Astrocyte (in vitro differentiated cells and primary cell): ENCODE measurements around the gene TOB2. TPM values are rescaled to one million over a fixed set of nuclear protein-coding genes. Genes with fewer than 3 reads are reported as not detected.

Source experiments
- DNase-seq: peaks from one replicate; pipeline ENCODE4 v3.0.0-alpha.2; 2010; ENCODE audit warnings: low read depth
- FAIRE-seq: peaks from 2 replicates; lab custom pipeline; 2011; peaks lifted over from hg19 to GRCh38; lab: Jason Lieb, UNC
- H2AFZ ChIP-seq: 2 replicates; pipeline ENCODE4 v1.6.0; 2012; ENCODE audit warnings: low read depth, low read length, inconsistent platforms
- H3K27ac ChIP-seq: 2 replicates; pipeline ENCODE4 v1.5.1; 2011; ENCODE audit warnings: low read depth, low read length, inconsistent platforms
- H3K27me3 ChIP-seq: 2 replicates; pipeline ENCODE4 v1.6.0; 2011; ENCODE audit warnings: low read length, inconsistent platforms; ENCODE audit not compliant: insufficient read depth
- H3K36me3 ChIP-seq: 2 replicates; pipeline ENCODE4 v1.5.1; 2011; ENCODE audit warnings: low read length, inconsistent platforms; ENCODE audit not compliant: insufficient read depth
- H3K4me1 ChIP-seq: 2 replicates; pipeline ENCODE4 v1.5.1; 2011; ENCODE audit warnings: low read length, inconsistent platforms; ENCODE audit not compliant: insufficient read depth
- H3K4me2 ChIP-seq: 2 replicates; pipeline ENCODE4 v1.6.0; 2012; ENCODE audit warnings: low read length, inconsistent platforms
- H3K4me3 ChIP-seq: 2 replicates; pipeline ENCODE4 v1.5.1; 2011; ENCODE audit warnings: low read depth, mild to moderate bottlenecking, low read length, inconsistent platforms; ENCODE audit not compliant: insufficient read depth
- H3K79me2 ChIP-seq: 2 replicates; pipeline ENCODE4 v1.6.0; 2012; ENCODE audit warnings: mild to moderate bottlenecking, low read length, inconsistent platforms; ENCODE audit not compliant: insufficient read depth
- H3K9ac ChIP-seq: 2 replicates; pipeline ENCODE4 v1.6.0; 2012; ENCODE audit warnings: mild to moderate bottlenecking, low read length, inconsistent platforms
- H3K9me3 ChIP-seq: 2 replicates; pipeline ENCODE4 v1.5.1; 2012; ENCODE audit warnings: low read depth, mild to moderate bottlenecking, low read length, inconsistent platforms; ENCODE audit not compliant: insufficient read depth
- H4K20me1 ChIP-seq: 2 replicates; pipeline ENCODE4 v1.6.0; 2012; ENCODE audit warnings: low read length, inconsistent platforms; ENCODE audit not compliant: insufficient read depth
- H3K27ac Mint-ChIP-seq: one replicate; pipeline ENCODE4 v1.8.0; 2021; ENCODE audit warnings: mild to moderate bottlenecking, mixed read lengths; ENCODE audit not compliant: unreplicated experiment
- H3K27me3 Mint-ChIP-seq: one replicate; pipeline ENCODE4 v1.8.0; 2021; ENCODE audit warnings: low read depth, mixed read lengths; ENCODE audit not compliant: unreplicated experiment
- H3K36me3 Mint-ChIP-seq: one replicate; pipeline ENCODE4 v1.8.0; 2021; ENCODE audit warnings: low read depth, mixed read lengths; ENCODE audit not compliant: unreplicated experiment
- H3K4me1 Mint-ChIP-seq: one replicate; pipeline ENCODE4 v1.8.0; 2021; ENCODE audit warnings: low read depth, mixed read lengths; ENCODE audit not compliant: unreplicated experiment
- H3K4me3 Mint-ChIP-seq: one replicate; pipeline ENCODE4 v1.8.0; 2021; ENCODE audit warnings: mild to moderate bottlenecking, moderate library complexity, mixed read lengths; ENCODE audit not compliant: unreplicated experiment
- H3K9me3 Mint-ChIP-seq: one replicate; pipeline ENCODE4 v1.8.0; 2021; ENCODE audit warnings: mild to moderate bottlenecking, mixed read lengths; ENCODE audit not compliant: unreplicated experiment
- EZH2 ChIP-seq: IDR thresholded peaks from 2 replicates; pipeline ENCODE4 v1.6.1; 2012; ENCODE audit warnings: mild to moderate bottlenecking, low read length, inconsistent platforms; ENCODE audit not compliant: insufficient read depth
- total RNA-seq: library from RNA; stranded (reverse); gene quantifications from 2 replicates; pipeline ENCODE4 v1.2.1, GENCODE V29; 2021
- TF ChIP-seq, protein P1 (sequence below): IDR thresholded peaks from 2 replicates; pipeline ENCODE4 v1.5.1; 2011; ENCODE audit warnings: low read depth, mild to moderate bottlenecking, inconsistent platforms, low read length, moderate library complexity; ENCODE audit not compliant: insufficient read depth

TOB2 gene
- total RNA-seq, 1 donor from 2014 or later: 54.6 TPM

DNA sequence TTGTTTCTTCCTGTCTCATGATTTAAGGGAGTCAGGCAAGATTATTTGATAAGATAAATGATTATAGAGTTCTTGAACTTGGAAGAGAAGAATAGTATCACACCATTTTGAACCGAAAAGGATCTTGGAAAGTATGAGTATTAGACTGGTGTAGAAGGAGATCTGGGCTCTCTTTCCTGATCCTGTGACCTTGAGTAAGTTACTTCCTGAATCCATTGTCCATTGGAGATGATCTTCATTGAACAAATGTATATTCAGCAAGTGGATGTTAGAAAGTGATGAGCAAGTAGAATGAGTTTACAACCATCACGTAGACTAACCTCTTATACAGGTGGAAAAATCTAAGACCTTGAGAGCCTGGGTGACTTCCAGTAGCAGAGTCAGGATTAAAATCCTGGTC is 24.3 kb upstream of the TOB2 start:
- no peaks in the 10 kb centered on the region for H3K27me3 Mint-ChIP-seq

DNA sequence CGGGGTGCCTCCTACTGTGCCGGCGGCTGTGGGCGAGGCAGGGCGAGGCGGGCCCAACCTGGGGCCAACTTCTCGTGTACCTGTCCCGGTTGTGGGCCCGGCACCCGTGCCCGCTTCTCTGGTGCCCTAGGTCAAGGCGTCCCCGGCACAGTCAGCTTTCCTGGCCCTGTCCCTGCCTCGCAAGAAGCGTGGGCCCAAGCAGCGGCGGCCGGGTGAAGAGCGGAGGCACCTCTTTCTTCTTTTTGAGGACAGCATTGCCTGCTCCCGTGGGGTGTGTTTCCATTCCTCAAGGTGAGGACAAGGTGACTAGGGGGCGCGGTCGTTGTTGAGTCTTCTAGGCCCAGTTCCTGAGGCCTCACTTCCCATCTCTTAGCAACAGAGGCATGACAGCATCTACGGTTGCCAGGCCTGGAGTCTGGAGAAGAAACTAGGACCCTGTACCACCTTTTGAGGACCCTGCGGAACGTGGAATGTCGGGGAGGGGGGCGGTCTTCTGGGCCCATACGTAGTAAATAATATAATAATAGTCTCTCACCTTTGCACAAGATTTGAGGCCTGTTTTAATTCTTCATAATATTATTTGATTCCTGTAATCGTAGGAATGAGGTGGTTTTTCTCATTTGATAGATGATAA is 22.7 kb upstream of the TOB2 start:
- Histone ChIP-seq H3K79me2 (peaks cover 88% of the 10 kb centered on the region), H3K4me3 (peak overlapping the region; percentile 95), H4K20me1 (peaks cover 27% of the 10 kb centered on the region), H3K9me3 (no peaks in the 10 kb centered on the region), H3K27ac (peak overlapping the region; percentile 98), H2AFZ (peak overlapping the region; percentile 83), H3K27me3 (no peaks in the 10 kb centered on the region), H3K4me1 (peaks cover 15% of the 10 kb centered on the region), H3K9ac (peak overlapping the region; percentile 95), H3K4me2 (peak overlapping the region; percentile 87), H3K36me3 (peaks cover 24% of the 10 kb centered on the region)
- H3K36me3 Mint-ChIP-seq: peaks cover 4% of the 10 kb centered on the region
- H3K4me1 Mint-ChIP-seq: peaks cover 11% of the 10 kb centered on the region
- FAIRE-seq (no peak), DNase-seq (no peak)
- TF ChIP-seq EZH2: no peak
- TF ChIP-seq, protein P1, sequence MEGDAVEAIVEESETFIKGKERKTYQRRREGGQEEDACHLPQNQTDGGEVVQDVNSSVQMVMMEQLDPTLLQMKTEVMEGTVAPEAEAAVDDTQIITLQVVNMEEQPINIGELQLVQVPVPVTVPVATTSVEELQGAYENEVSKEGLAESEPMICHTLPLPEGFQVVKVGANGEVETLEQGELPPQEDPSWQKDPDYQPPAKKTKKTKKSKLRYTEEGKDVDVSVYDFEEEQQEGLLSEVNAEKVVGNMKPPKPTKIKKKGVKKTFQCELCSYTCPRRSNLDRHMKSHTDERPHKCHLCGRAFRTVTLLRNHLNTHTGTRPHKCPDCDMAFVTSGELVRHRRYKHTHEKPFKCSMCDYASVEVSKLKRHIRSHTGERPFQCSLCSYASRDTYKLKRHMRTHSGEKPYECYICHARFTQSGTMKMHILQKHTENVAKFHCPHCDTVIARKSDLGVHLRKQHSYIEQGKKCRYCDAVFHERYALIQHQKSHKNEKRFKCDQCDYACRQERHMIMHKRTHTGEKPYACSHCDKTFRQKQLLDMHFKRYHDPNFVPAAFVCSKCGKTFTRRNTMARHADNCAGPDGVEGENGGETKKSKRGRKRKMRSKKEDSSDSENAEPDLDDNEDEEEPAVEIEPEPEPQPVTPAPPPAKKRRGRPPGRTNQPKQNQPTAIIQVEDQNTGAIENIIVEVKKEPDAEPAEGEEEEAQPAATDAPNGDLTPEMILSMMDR: no peak
- no peaks in the 10 kb centered on the region for H3K9me3 Mint-ChIP-seq
- peak overlapping the region; percentile 89 for H3K4me3 Mint-ChIP-seq
- peak overlapping the region; percentile 96 for H3K27ac Mint-ChIP-seq
- no peaks in the 10 kb centered on the region for H3K27me3 Mint-ChIP-seq

More for the DNA sequence above, 24.3 kb upstream of the TOB2 start:
- no peak overlapping the region for H3K27ac ChIP-seq
- peaks cover 24% of the 10 kb centered on the region for H4K20me1 ChIP-seq
- H3K36me3 ChIP-seq: peaks cover 12% of the 10 kb centered on the region
- no peak overlapping the region for H2AFZ ChIP-seq
- no peak overlapping the region for H3K4me2 ChIP-seq
- no peak for DNase-seq
- TF ChIP-seq, protein P1: no peak
- TF ChIP-seq EZH2: no peak
- H3K27me3 ChIP-seq: no peaks in the 10 kb centered on the region
- no peak for FAIRE-seq
- H3K9me3 Mint-ChIP-seq: no peaks in the 10 kb centered on the region
- no peak overlapping the region for H3K27ac Mint-ChIP-seq
- H3K4me3 Mint-ChIP-seq: peak overlapping the region; percentile 72
- peaks cover 11% of the 10 kb centered on the region for H3K4me1 Mint-ChIP-seq
- peaks cover 92% of the 10 kb centered on the region for H3K79me2 ChIP-seq
- H3K36me3 Mint-ChIP-seq: peaks cover 1% of the 10 kb centered on the region
- H3K9ac ChIP-seq: no peak overlapping the region
- H3K9me3 ChIP-seq: no peaks in the 10 kb centered on the region
- peaks cover 15% of the 10 kb centered on the region for H3K4me1 ChIP-seq
- no peak overlapping the region for H3K4me3 ChIP-seq
